GM10248 (cell line): ENCODE data around the gene KDM5B.
A peak's percentile ranks its signal among the peaks of the same experiment; 100 is the strongest.

Experiments
- CTCF ChIA-PET: fragments of 300-600 bp; sonication (Branson Sonifier 250); formaldehyde crosslinking; extraction: SDS; loops from one replicate; lab custom pipeline; 2021; ENCODE audit warnings: antibody characterized with exemption; lab: Yijun Ruan, JAX
- POLR2A ChIA-PET: fragments of 350-650 bp; sonication (Branson Sonifier 250); formaldehyde crosslinking; extraction: SDS; loops from one replicate; lab custom pipeline; 2020; ENCODE audit warnings: antibody characterized with exemption; lab: Yijun Ruan, JAX
- DNase-seq: peaks from one replicate; pipeline ENCODE4 v3.0.0; 2012; ENCODE audit errors: extremely low spot score
- CTCF ChIP-seq: IDR thresholded peaks from 2 replicates; pipeline ENCODE4 v1.5.1; 2012; ENCODE audit warnings: mild to moderate bottlenecking, low read depth; ENCODE audit errors: extremely low read depth, missing control alignments, control extremely low read depth

KDM5B gene

GRCh38 chr1:202818819-202819218 is 10.6 kb upstream of the KDM5B start:
- no peak for TF ChIP-seq CTCF
- no peak for DNase-seq
- ChIA-PET POLR2A (no interaction called here), CTCF (no interaction called here)

GRCh38 chr1:202815120-202815519 is 6.9 kb upstream of the KDM5B start:
- POLR2A ChIA-PET = interaction anchor here (0.6 kb wide), 1 partner anchor 19 kb away, joined by 3 read pairs; no protein-coding TSS in a partner anchor
- no peak for TF ChIP-seq CTCF
- DNase-seq = no peak
- CTCF ChIA-PET = no interaction called here

GRCh38 chr1:202812176-202813026 is 4.2 kb upstream of the KDM5B start:
- ChIA-PET CTCF (interaction anchor here (1.3 kb wide), 1 partner anchor 51 kb away, joined by 3 read pairs; no protein-coding TSS in a partner anchor), POLR2A (no interaction called here)

GRCh38 chr1:202811296-202812175 is 3.3 kb upstream of the KDM5B start:
- ChIA-PET CTCF (interaction anchor here (1.3 to 1.8 kb wide), 2 partner anchors 41 to 52 kb away, joined by 3 to 7 read pairs; no protein-coding TSS in a partner anchor), POLR2A (interaction anchor here (1.4 kb wide), 1 partner anchor 37 kb away, joined by 5 read pairs; no protein-coding TSS in a partner anchor)
- no peak for TF ChIP-seq CTCF
- peak; percentile 57 for DNase-seq

More at GRCh38 chr1:202812176-202813026, 4.2 kb upstream of the KDM5B start:
- TF ChIP-seq CTCF = no peak
- DNase-seq = no peak

GRCh38 chr1:202810615-202811295 is 2.5 kb upstream of the KDM5B start, which contains the start of gene PCAT6:
PCAT6 (plus strand) TSS chr1:202810954.
- DNase-seq = peak; percentile 95
- POLR2A ChIA-PET = interaction anchor here (0.5 to 1.4 kb wide), 4 partner anchors 10 to 50 kb away, joined by 3 to 5 read pairs (median 3); no protein-coding TSS in a partner anchor
- TF ChIP-seq CTCF = no peak
- CTCF ChIA-PET = interaction anchor here (1.8 kb wide), 1 partner anchor 42 kb away, joined by 7 read pairs; no protein-coding TSS in a partner anchor
